K562 (cell line): ENCODE data around the gene LIPT1. TPM values are rescaled to one million over a fixed set of nuclear protein-coding genes. Genes with fewer than 3 reads are reported as not detected.

Experiments
- ATF4 ChIP-seq: fragments of 450-650 bp; formaldehyde crosslinking; IDR thresholded peaks from 2 replicates; pipeline ENCODE4 v1.4.0; 2022; ENCODE audit warnings: mild to moderate bottlenecking, moderate library complexity
- E2F8 ChIP-seq: fragments of 450-650 bp; IDR thresholded peaks from 2 replicates; pipeline ENCODE4 v1.7.1; 2018; ENCODE audit warnings: mild to moderate bottlenecking, low read depth; ENCODE audit not compliant: partially characterized antibody
- HOMEZ ChIP-seq: fragments of 250-450 bp; sonication (Bioruptor Pico); IDR thresholded peaks from 2 replicates; pipeline ENCODE4 v1.4.0; 2020; ENCODE audit warnings: mild to moderate bottlenecking, moderate library complexity
- KHSRP ChIP-seq: fragments of 450-650 bp; IDR thresholded peaks from 2 replicates; pipeline ENCODE4 v1.6.1; 2017
- MCM2 ChIP-seq: fragments of 450-650 bp; IDR thresholded peaks from 2 replicates; pipeline ENCODE4 v1.6.1; 2017; ENCODE audit warnings: low read depth, mild to moderate bottlenecking
- MTA1 ChIP-seq: fragments of 450-650 bp; IDR thresholded peaks from 2 replicates; pipeline ENCODE4 v1.6.1; 2017; ENCODE audit warnings: borderline replicate concordance
- MYNN ChIP-seq, 2 experiments: sonication (generic); formaldehyde crosslinking in 1 of 2; IDR thresholded peaks; 2 replicates each; pipeline versions ENCODE4 v1.5.0 to v1.6.1; 2016 to 2020; ENCODE audit warnings: antibody characterized with exemption in 1 of 2, missing genetic modification reagents in 1 of 2
- OTX1 ChIP-seq: fragments of 450-650 bp; formaldehyde crosslinking; IDR thresholded peaks from 2 replicates; pipeline ENCODE4 v1.4.0; 2022; ENCODE audit warnings: mild to moderate bottlenecking
- PHF20 ChIP-seq: fragments of 450-650 bp; IDR thresholded peaks from 2 replicates; pipeline ENCODE4 v1.6.1; 2018; ENCODE audit not compliant: partially characterized antibody
- RFX1 ChIP-seq: fragments of 450-650 bp; IDR thresholded peaks from 2 replicates; pipeline ENCODE4 v1.6.1; 2016; ENCODE audit warnings: mild to moderate bottlenecking, moderate library complexity
- SOX6 ChIP-seq: fragments of 450-650 bp; IDR thresholded peaks from 2 replicates; pipeline ENCODE4 v1.6.1; 2014; ENCODE audit warnings: mild to moderate bottlenecking
- SPI1 ChIP-seq: IDR thresholded peaks from 2 replicates; pipeline ENCODE4 v1.6.1; 2011; ENCODE audit warnings: low read depth, low read length, control low read depth, borderline replicate concordance
- SREBF2 ChIP-seq: sonication (generic); formaldehyde crosslinking; IDR thresholded peaks from 2 replicates; pipeline ENCODE4 v1.4.0; 2020; ENCODE audit warnings: mild to moderate bottlenecking, missing genetic modification reagents
- STAT5A ChIP-seq: IDR thresholded peaks from 2 replicates; pipeline ENCODE4 v1.6.1; 2012; ENCODE audit warnings: low read length, inconsistent platforms, borderline replicate concordance
- TEAD1 ChIP-seq, 2 experiments: fragments of 450-650 bp in 1 of 2; sonication (generic) in 1 of 2; formaldehyde crosslinking; IDR thresholded peaks; 2 replicates each; pipeline versions ENCODE4 v1.4.0 to v1.8.0; 2020 to 2022; ENCODE audit warnings: mild to moderate bottlenecking in 2 of 2, missing genetic modification reagents in 1 of 2
- USF1 ChIP-seq: sonication (generic); formaldehyde crosslinking; IDR thresholded peaks from 2 replicates; pipeline ENCODE4 v1.9.0; 2022; ENCODE audit warnings: mild to moderate bottlenecking, missing genetic modification reagents
- WHSC1 ChIP-seq: IDR thresholded peaks from one replicate; pipeline ENCODE4 v1.6.1; 2012; ENCODE audit warnings: low read length, control low read depth, inconsistent platforms
- ZBED1 ChIP-seq: IDR thresholded peaks from 2 replicates; pipeline ENCODE4 v1.6.1; 2014
- ZBTB9 ChIP-seq: fragments of 450-650 bp; formaldehyde crosslinking; IDR thresholded peaks from 2 replicates; pipeline ENCODE4 v1.4.0; 2020; ENCODE audit warnings: mild to moderate bottlenecking, moderate library complexity
- ZFX ChIP-seq: sonication (generic); formaldehyde crosslinking; IDR thresholded peaks from 2 replicates; pipeline ENCODE4 v1.8.0; 2022; ENCODE audit warnings: mild to moderate bottlenecking, missing genetic modification reagents, moderate library complexity
- ZNF12 ChIP-seq: sonication (generic); formaldehyde crosslinking; IDR thresholded peaks from 2 replicates; pipeline ENCODE4 v1.4.0; 2020; ENCODE audit warnings: mild to moderate bottlenecking, missing genetic modification reagents
- ZNF175 ChIP-seq: fragments of 200-800 bp; sonication (Bioruptor generic); IDR thresholded peaks from 2 replicates; pipeline ENCODE4 v1.6.1; 2016; ENCODE audit warnings: low read depth, mild to moderate bottlenecking, missing genetic modification characterization, missing compliant biosample characterization
- polyA plus RNA-seq, 8 experiments: library from polyadenylated mRNA; depleted of rRNA in 4 of 8; stranded (reverse) in 5 of 8; unstranded in 3 of 8; fragments of >200 nt; fragmentation: Nextera tagmentation in 2 of 8; fragmentation: Illumina TruSeq in 1 of 8; extraction: Ambion mirVana in 2 of 8; extraction: Trizol in 1 of 8; gene quantifications; 2 replicates each; pipeline versions ENCODE4 v1.2.1 to v1.2.3, GENCODE V29; 2011 to 2014; ENCODE audit warnings: inconsistent platforms in 1 of 8, missing spikeins in 1 of 8
- total RNA-seq, 7 experiments: library from RNA; depleted of rRNA in 6 of 7; stranded (reverse); fragments of >200 nt in 6 of 7; fragmentation: Illumina TruSeq in 2 of 7; extraction: Trizol in 2 of 7; gene quantifications; 2 replicates each; pipeline versions ENCODE4 v1.2.1 to v1.2.3, GENCODE V29; 2011 to 2021; ENCODE audit warnings: low replicate concordance in 1 of 7

Gene LIPT1
- total and polyA plus RNA-seq, 9 of the 15 experiments (the other 6 are each of a cell fraction or from before 2014, with no cell fraction given), result 6.4 to 18.3 (median 11.6) TPM

- no peak for TF ChIP-seq WHSC1
- no peak for TF ChIP-seq MCM2
- no peak for TF ChIP-seq E2F8
- no peak for TF ChIP-seq KHSRP
- no peak for TF ChIP-seq OTX1 (CRISPR knock-in tag)
- no peak for TF ChIP-seq SOX6
- no peak for TF ChIP-seq ZNF175 (CRISPR knock-in tag)
- TF ChIP-seq SREBF2 (CRISPR knock-in tag), result no peak
- peak; percentile 80; the same call in 1 of the 2 replicates for TF ChIP-seq ZBTB9 (CRISPR knock-in tag)
- no peak for TF ChIP-seq HOMEZ (CRISPR knock-in tag)
- no peak for TF ChIP-seq ZBED1
- TF ChIP-seq MTA1, result no peak
- 0 out of 2 replicates have a peak, but pooled peaks have one; percentile 12 for TF ChIP-seq ZFX (CRISPR knock-in tag)
- no peak for TF ChIP-seq PHF20
- no peak for TF ChIP-seq STAT5A
- TF ChIP-seq SPI1, result no peak
- TF ChIP-seq MYNN (IDR thresholded peaks at IDR 0.05), result no peak
- no peak for TF ChIP-seq MYNN (CRISPR knock-in tag; IDR thresholded peaks at IDR 0.05)
- TF ChIP-seq USF1, result 0 out of 2 replicates have a peak, but pooled peaks have one; percentile 11
- TF ChIP-seq ATF4 (CRISPR knock-in tag), result no peak
- no peak for TF ChIP-seq TEAD1 (CRISPR knock-in tag; IDR thresholded peaks at IDR 0.05)
- TF ChIP-seq RFX1, result peak; percentile 83
- TF ChIP-seq ZNF12 (CRISPR knock-in tag), result no peak
Measured at GRCh38 chr2:99141110-99142108, 13.4 kb upstream of the LIPT1 start, which contains the start of gene C2orf15 (continued).
